C4-2B (cell line): ENCODE data around the gene C3orf49.

ENCODE experiments used
- ZFX ChIP-seq: fragments of 450-650 bp; IDR thresholded peaks from 2 replicates; pipeline ENCODE4 v1.6.1; 2017
- TF ChIP-seq, protein P1 (sequence below): fragments of 450-650 bp; conservative IDR thresholded peaks from 2 replicates; pipeline ENCODE4 v1.5.1; 2017; ENCODE audit warnings: mild to moderate bottlenecking

DNA sequence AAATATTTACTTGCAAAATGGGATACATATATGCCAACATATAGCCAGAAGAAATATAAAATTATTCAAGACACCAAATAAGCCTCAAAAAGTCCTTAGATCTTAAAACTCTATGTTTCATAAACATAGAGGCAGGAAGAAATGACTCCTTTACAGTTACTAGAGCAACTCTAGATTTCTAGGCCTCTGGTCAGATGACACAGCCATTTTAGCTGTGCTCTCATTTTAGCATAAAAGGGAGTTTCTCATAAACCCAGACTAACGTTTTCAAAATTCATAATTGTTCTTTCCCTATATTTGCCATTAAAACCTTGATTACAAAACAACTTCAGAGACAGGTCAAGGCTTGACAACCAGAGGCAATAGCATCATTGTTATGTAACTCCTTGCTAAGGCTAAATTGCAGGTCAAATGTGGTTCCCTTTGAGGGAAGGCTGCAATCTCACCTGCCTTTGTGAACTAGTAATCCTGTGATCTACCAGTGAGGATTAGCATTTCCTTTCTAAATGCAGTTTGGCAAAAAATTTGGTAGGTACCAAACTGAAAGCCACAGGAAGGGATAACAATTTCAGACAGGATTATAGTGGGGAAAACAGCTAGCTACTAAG, 36.3 kb downstream of the C3orf49 start:
- TF ChIP-seq, protein P1, sequence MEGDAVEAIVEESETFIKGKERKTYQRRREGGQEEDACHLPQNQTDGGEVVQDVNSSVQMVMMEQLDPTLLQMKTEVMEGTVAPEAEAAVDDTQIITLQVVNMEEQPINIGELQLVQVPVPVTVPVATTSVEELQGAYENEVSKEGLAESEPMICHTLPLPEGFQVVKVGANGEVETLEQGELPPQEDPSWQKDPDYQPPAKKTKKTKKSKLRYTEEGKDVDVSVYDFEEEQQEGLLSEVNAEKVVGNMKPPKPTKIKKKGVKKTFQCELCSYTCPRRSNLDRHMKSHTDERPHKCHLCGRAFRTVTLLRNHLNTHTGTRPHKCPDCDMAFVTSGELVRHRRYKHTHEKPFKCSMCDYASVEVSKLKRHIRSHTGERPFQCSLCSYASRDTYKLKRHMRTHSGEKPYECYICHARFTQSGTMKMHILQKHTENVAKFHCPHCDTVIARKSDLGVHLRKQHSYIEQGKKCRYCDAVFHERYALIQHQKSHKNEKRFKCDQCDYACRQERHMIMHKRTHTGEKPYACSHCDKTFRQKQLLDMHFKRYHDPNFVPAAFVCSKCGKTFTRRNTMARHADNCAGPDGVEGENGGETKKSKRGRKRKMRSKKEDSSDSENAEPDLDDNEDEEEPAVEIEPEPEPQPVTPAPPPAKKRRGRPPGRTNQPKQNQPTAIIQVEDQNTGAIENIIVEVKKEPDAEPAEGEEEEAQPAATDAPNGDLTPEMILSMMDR = no peak
- no peak for TF ChIP-seq ZFX
